Measurements from ENCODE around the gene SOCS4. TPM values are rescaled to one million over a fixed set of nuclear protein-coding genes. Genes with fewer than 3 reads are reported as not detected.

The SOCS4 gene
- total RNA-seq, 2 donors from 2014 or later, result 15.9 to 23.7 TPM

DNA sequence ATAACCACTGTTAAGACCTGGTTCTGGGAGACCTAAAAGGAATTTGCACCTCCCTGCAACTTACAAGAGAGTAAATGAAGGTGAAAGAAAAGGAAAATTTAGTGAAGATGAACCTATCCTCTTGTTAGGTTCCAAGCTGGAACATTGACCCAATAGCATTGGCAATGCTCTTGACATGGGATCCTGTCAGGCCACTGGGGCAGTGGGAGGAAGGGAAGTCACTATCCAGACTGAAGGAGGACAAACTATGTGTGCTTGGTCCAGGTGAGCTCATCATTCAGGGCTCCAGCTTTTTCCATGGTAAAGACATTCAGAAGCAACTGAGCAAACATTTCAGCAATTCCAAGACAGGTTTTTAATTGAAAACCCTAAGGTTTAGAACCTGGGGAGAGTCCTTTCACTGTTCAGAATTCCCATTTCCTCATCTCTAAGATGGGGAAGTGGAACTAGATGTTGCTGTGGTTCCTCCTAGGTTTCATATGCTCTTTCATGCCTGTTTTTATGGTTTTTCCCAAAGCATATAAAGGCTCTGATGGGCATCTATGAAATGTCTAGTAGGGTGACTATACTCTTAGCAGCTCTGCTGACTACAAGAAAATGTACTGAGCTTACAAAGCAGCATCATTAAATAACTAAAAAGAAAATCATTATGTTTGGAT, 57.5 kb downstream of the SOCS4 start:
- Histone ChIP-seq H3K4me1 (no peaks in the 10 kb centered on the region), H3K9ac (ENCODE audit: low read depth in 2 of 2, low read length in 2 of 2) (no peak overlapping the region), H3K27me3 (no peaks in the 10 kb centered on the region), H3K27ac (no peak overlapping the region), H3K36me3 (no peaks in the 10 kb centered on the region), H3K9me3 (no peaks in the 10 kb centered on the region), H3K4me3 (no peak overlapping the region)
- intact Hi-C loops (cut with DNase I), result loop anchor here (5.0 kb wide), 1 partner anchor 32 kb away; the partner anchor contains the start of gene MAPK1IP1L
- TF ChIP-seq, protein P1, sequence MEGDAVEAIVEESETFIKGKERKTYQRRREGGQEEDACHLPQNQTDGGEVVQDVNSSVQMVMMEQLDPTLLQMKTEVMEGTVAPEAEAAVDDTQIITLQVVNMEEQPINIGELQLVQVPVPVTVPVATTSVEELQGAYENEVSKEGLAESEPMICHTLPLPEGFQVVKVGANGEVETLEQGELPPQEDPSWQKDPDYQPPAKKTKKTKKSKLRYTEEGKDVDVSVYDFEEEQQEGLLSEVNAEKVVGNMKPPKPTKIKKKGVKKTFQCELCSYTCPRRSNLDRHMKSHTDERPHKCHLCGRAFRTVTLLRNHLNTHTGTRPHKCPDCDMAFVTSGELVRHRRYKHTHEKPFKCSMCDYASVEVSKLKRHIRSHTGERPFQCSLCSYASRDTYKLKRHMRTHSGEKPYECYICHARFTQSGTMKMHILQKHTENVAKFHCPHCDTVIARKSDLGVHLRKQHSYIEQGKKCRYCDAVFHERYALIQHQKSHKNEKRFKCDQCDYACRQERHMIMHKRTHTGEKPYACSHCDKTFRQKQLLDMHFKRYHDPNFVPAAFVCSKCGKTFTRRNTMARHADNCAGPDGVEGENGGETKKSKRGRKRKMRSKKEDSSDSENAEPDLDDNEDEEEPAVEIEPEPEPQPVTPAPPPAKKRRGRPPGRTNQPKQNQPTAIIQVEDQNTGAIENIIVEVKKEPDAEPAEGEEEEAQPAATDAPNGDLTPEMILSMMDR (IDR thresholded peaks at IDR 0.05), result no peak
- no peak for DNase-seq

DNA sequence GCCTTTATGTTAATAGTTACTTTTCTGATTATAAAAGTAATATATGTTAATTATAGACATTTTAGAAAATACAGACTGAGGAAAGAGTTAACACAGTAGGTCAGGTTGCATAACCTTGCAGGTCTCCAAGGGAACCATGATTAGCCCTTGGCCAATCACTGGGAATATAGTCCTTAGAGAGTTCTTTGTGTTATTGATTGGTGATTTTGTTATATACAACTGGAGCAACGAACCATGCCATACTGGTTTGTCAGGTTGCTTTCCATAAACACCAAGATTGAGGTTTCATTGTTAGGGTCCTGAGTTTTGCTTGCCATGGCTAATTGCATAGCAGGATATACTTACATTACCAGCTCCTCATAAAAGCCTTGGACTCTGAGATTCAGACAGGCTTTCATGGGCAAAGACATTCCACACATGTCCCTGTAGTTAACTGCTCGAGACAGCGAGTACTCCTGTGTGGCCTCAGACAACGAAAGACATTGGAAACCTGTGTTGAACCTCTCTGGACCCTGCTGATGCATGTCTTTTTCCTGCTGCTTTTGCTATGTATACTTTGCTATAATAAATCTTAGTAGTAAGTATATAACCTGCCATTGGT, 58.1 kb downstream of the SOCS4 start:
- H3K27ac ChIP-seq, result no peak overlapping the region
- DNase-seq, result peak; percentile 4
- no peaks in the 10 kb centered on the region for H3K9me3 ChIP-seq
- H3K9ac ChIP-seq (ENCODE audit: low read depth in 2 of 2, low read length in 2 of 2), result no peak overlapping the region
- no peaks in the 10 kb centered on the region for H3K36me3 ChIP-seq
- TF ChIP-seq, protein P1 (IDR thresholded peaks at IDR 0.05), result no peak
- intact Hi-C loops (cut with DNase I), result loop anchor here (5.0 kb wide), 1 partner anchor 33 kb away; the partner anchor contains the start of gene MAPK1IP1L
- no peaks in the 10 kb centered on the region for H3K27me3 ChIP-seq
- no peak overlapping the region for H3K4me3 ChIP-seq
- H3K4me1 ChIP-seq, result no peaks in the 10 kb centered on the region

DNA sequence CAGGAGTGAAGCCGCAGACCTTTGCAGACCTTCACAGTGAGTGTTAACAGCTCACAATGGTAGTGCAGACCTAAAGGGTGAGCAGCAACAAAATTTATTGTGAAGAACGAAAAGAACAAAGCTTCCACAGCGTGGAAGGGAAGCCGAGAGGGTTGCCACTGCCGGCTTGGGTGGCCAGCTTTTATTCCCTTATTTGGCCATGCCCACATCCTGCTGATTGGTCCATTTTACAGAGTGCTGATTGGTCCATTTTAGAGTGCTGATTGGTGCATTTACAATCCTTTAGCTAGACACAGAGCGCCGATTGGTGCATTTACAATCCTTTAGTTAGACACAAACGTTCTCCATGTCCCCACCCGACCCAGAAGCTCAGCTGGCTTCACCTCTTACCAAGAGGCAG, 59.9 kb downstream of the SOCS4 start:
- peak; percentile 11 for DNase-seq
- Histone ChIP-seq H3K27ac (no peak overlapping the region), H3K27me3 (no peaks in the 10 kb centered on the region), H3K36me3 (no peaks in the 10 kb centered on the region), H3K4me3 (no peak overlapping the region), H3K9me3 (no peaks in the 10 kb centered on the region), H3K9ac (ENCODE audit: low read depth in 2 of 2, low read length in 2 of 2) (no peak overlapping the region), H3K4me1 (no peaks in the 10 kb centered on the region)
- TF ChIP-seq, protein P1 (IDR thresholded peaks at IDR 0.05), result no peak
- intact Hi-C loops (cut with DNase I), result loop anchor here (5.0 kb wide), 1 partner anchor 35 kb away; the partner anchor contains the start of gene MAPK1IP1L

DNA sequence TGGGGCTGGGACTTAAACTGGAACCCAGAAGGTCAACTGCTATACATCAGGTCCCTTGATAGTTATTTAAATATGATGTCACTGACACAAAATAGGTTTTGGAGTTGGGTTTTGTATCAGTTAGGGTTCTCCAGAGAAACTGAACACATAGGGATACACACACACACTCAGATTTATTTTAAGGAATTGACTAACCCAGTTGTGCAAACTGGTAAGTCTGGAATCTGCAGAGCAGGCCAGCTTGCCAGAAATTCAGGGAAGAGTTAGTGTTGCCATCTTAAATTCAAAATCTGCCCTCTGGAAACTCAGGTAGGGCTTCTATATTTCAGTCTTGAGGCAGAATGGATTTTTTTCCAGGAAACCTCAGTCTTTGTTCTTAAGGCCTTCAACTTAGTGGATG, 61.3 kb downstream of the SOCS4 start:
- TF ChIP-seq, protein P1 (IDR thresholded peaks at IDR 0.05), result no peak
- DNase-seq, result no peak
- Histone ChIP-seq H3K36me3 (no peaks in the 10 kb centered on the region), H3K4me1 (peaks cover 3% of the 10 kb centered on the region), H3K27me3 (no peaks in the 10 kb centered on the region), H3K9me3 (no peaks in the 10 kb centered on the region), H3K4me3 (no peak overlapping the region), H3K27ac (no peak overlapping the region), H3K9ac (ENCODE audit: low read depth in 2 of 2, low read length in 2 of 2) (peak overlapping the region in 1 of 2 donors; percentile 12)
- intact Hi-C loops (cut with DNase I), result loop anchor here (2.0 to 5.0 kb wide), 2 partner anchors 36 to 72 kb away; partner anchors contain the start of gene MAPK1IP1L

DNA sequence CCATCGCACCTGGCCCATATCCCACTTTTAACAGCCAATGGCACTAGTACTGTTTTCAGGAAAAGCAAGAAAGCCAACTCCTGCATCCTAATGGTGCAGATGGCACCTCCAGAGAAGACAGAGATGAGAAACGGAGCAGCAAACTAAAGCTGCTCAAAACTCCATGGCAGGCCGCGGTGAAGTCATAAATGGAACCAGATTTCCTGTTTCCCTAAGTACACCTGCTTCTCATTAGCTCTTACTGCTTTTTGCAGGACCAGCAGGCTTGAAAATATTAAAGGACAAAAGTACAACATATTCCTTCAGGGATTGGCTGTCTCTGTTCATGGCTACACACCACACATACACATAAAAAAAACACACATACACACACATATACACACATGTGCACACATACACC, 65.3 kb downstream of the SOCS4 start:
- Histone ChIP-seq H3K27me3 (no peaks in the 10 kb centered on the region), H3K4me3 (no peak overlapping the region), H3K9ac (ENCODE audit: low read depth in 2 of 2, low read length in 2 of 2) (peak overlapping the region in 1 of 2 donors; percentile 79), H3K9me3 (no peaks in the 10 kb centered on the region), H3K4me1 (peaks cover 3% of the 10 kb centered on the region), H3K36me3 (no peaks in the 10 kb centered on the region), H3K27ac (peak overlapping the region; percentile 28)
- TF ChIP-seq, protein P1 (IDR thresholded peaks at IDR 0.05), result no peak
- intact Hi-C loops (cut with DNase I), result loop anchor here (5.0 kb wide), 1 partner anchor 40 kb away; no protein-coding TSS in a partner anchor
- DNase-seq, result no peak

Measured in colonic mucosa (tissue), 4 donors.